ENCODE measurements around the gene TSSK3.
"Not testable (repeated sequence)": the region's sequence is repeated elsewhere in the genome, so short reads cannot be mapped to it uniquely, and the experiment has no call there.

DNA sequence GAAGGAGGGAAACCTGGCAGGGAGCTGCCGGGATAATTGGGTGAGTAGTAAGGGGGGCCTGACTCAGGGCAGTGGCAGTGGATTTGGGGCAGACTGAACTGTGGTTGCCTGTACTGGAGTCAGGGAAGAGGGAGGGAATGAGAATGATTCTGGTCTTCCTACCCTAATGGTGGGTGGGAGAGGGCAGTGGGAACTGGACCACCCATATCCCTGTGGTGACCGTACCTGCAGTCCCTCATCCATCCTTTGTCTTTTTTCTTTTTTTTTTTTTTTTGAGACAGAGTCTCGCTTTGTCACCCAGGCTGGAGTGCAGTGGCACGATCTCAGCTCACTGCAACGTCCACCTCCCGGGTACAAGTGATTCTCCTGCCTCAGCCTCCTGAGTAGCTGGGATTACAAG is 6.6 kb upstream of the TSSK3 start:
- TF ChIP-seq, protein P1, sequence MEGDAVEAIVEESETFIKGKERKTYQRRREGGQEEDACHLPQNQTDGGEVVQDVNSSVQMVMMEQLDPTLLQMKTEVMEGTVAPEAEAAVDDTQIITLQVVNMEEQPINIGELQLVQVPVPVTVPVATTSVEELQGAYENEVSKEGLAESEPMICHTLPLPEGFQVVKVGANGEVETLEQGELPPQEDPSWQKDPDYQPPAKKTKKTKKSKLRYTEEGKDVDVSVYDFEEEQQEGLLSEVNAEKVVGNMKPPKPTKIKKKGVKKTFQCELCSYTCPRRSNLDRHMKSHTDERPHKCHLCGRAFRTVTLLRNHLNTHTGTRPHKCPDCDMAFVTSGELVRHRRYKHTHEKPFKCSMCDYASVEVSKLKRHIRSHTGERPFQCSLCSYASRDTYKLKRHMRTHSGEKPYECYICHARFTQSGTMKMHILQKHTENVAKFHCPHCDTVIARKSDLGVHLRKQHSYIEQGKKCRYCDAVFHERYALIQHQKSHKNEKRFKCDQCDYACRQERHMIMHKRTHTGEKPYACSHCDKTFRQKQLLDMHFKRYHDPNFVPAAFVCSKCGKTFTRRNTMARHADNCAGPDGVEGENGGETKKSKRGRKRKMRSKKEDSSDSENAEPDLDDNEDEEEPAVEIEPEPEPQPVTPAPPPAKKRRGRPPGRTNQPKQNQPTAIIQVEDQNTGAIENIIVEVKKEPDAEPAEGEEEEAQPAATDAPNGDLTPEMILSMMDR (IDR thresholded peaks at IDR 0.05 in 2 of 3, conservative IDR thresholded peaks at IDR 0.05 in 1 of 3; ENCODE audit: borderline replicate concordance in 1 of 3, insufficient read depth in 1 of 3, low read depth in 2 of 3, low read length in 2 of 3): not testable (repeated sequence)
- not testable (repeated sequence) for TF ChIP-seq REST (IDR thresholded peaks at IDR 0.05; ENCODE audit: low read depth); CEBPB (IDR thresholded peaks at IDR 0.05; ENCODE audit: low read depth); MAX (IDR thresholded peaks at IDR 0.05); POLR2A (IDR thresholded peaks at IDR 0.05; ENCODE audit: borderline replicate concordance, extremely low read depth, insufficient read depth, insufficient read length); EZH2 (IDR thresholded peaks at IDR 0.05); POLR2AphosphoS5 (IDR thresholded peaks at IDR 0.05; ENCODE audit: low read depth, low read length)

All from HCT116 (cell line).